SK-N-SH treated with all-trans-retinoic acid at 6 μM for 48 hours (cell line): Measurements from ENCODE around the gene RABGAP1.

Experiments
- ATAC-seq: fragments of 200-7000 bp; cut with Tn5 transposase; 3 replicates; pipeline ENCODE4 v1.9.1; 2020; ENCODE audit warnings: mild to moderate bottlenecking, moderate library complexity
- ARNTL ChIP-seq: fragments of 450-650 bp; formaldehyde crosslinking; IDR thresholded peaks from 2 replicates; pipeline ENCODE4 v1.5.0; 2020; ENCODE audit warnings: low read depth, mild to moderate bottlenecking, moderate library complexity, borderline replicate concordance
- BACH2 ChIP-seq: fragments of 250-450 bp; sonication (Bioruptor Pico); IDR thresholded peaks from 2 replicates; pipeline ENCODE4 v1.9.0; 2021; ENCODE audit warnings: mild to moderate bottlenecking, borderline replicate concordance
- CSDC2 ChIP-seq: fragments of 250-450 bp; sonication (Bioruptor Pico); IDR thresholded peaks from 2 replicates; pipeline ENCODE4 v1.5.0; 2020; ENCODE audit warnings: mild to moderate bottlenecking, moderate library complexity
- GLIS3 ChIP-seq: fragments of 250-450 bp; sonication (Bioruptor Pico); IDR thresholded peaks from 2 replicates; pipeline ENCODE4 v1.5.0; 2020; ENCODE audit warnings: mild to moderate bottlenecking, moderate library complexity
- ISL1 ChIP-seq: fragments of 250-450 bp; sonication (Bioruptor Pico); IDR thresholded peaks from 2 replicates; pipeline ENCODE4 v2.1.2; 2022; ENCODE audit warnings: mild to moderate bottlenecking, moderate library complexity
- OSR1 ChIP-seq: fragments of 250-450 bp; sonication (Bioruptor Pico); IDR thresholded peaks from 2 replicates; pipeline ENCODE4 v1.8.0; 2022; ENCODE audit warnings: moderate library complexity, mild to moderate bottlenecking, inconsistent platforms
- PPARA ChIP-seq: fragments of 250-450 bp; sonication (Bioruptor Pico); IDR thresholded peaks from 2 replicates; pipeline ENCODE4 v1.5.0; 2020; ENCODE audit warnings: mild to moderate bottlenecking, borderline replicate concordance
- SNAI2 ChIP-seq: fragments of 250-450 bp; sonication (Bioruptor Pico); IDR thresholded peaks from 2 replicates; pipeline ENCODE4 v1.5.0; 2020; ENCODE audit warnings: mild to moderate bottlenecking, moderate library complexity
- TCF4 ChIP-seq: fragments of 250-450 bp; sonication (Bioruptor Pico); IDR thresholded peaks from 2 replicates; pipeline ENCODE4 v1.8.0; 2021; ENCODE audit warnings: mild to moderate bottlenecking, moderate library complexity, borderline replicate concordance
- TOX ChIP-seq: fragments of 250-450 bp; sonication (Bioruptor Pico); IDR thresholded peaks from 2 replicates; pipeline ENCODE4 v1.8.0; 2021; ENCODE audit warnings: mild to moderate bottlenecking, moderate library complexity, borderline replicate concordance
- ZC3H10 ChIP-seq: fragments of 250-450 bp; sonication (Bioruptor Pico); IDR thresholded peaks from 2 replicates; pipeline ENCODE4 v1.5.1; 2021; ENCODE audit warnings: mild to moderate bottlenecking, moderate library complexity
- ZFP3 ChIP-seq: fragments of 250-450 bp; sonication (Bioruptor Pico); IDR thresholded peaks from 2 replicates; pipeline ENCODE4 v1.5.0; 2020; ENCODE audit warnings: mild to moderate bottlenecking, moderate library complexity
- ZFP30 ChIP-seq: fragments of 450-650 bp; formaldehyde crosslinking; IDR thresholded peaks from 2 replicates; pipeline ENCODE4 v1.5.0; 2022; ENCODE audit warnings: mild to moderate bottlenecking, moderate library complexity
- ZNF565 ChIP-seq: fragments of 450-650 bp; formaldehyde crosslinking; conservative IDR thresholded peaks from 2 replicates; pipeline ENCODE4 v1.5.0; 2020; ENCODE audit warnings: low read depth, mild to moderate bottlenecking, moderate library complexity
- ZNF70 ChIP-seq: fragments of 450-650 bp; formaldehyde crosslinking; IDR thresholded peaks from 2 replicates; pipeline ENCODE4 v1.5.0; 2020; ENCODE audit warnings: mild to moderate bottlenecking, moderate library complexity
- ZNF8 ChIP-seq: fragments of 450-650 bp; formaldehyde crosslinking; IDR thresholded peaks from 2 replicates; pipeline ENCODE4 v1.5.0; 2020; ENCODE audit warnings: mild to moderate bottlenecking, moderate library complexity
- TF ChIP-seq, protein P1 (sequence below): fragments of 250-450 bp; sonication (Bioruptor Pico); IDR thresholded peaks from 2 replicates; pipeline ENCODE4 v1.5.1; 2020; ENCODE audit warnings: low read depth, mild to moderate bottlenecking, moderate library complexity
- TF ChIP-seq, protein P2 (sequence below): fragments of 250-450 bp; sonication (Bioruptor Pico); IDR thresholded peaks from 2 replicates; pipeline ENCODE4 v1.8.0; 2020; ENCODE audit warnings: mild to moderate bottlenecking, moderate library complexity, borderline replicate concordance
- TF ChIP-seq, protein P3 (sequence below): fragments of 250-450 bp; sonication (Bioruptor Pico); IDR thresholded peaks from 2 replicates; pipeline ENCODE4 v1.8.0; 2021; ENCODE audit warnings: low read depth, mild to moderate bottlenecking, moderate library complexity, borderline replicate concordance
- TF ChIP-seq, protein P4 (sequence below): fragments of 250-450 bp; sonication (Bioruptor Pico); IDR thresholded peaks from 2 replicates; pipeline ENCODE4 v1.5.0; 2020; ENCODE audit warnings: mild to moderate bottlenecking, moderate library complexity
- TF ChIP-seq, protein P5 (sequence below): fragments of 250-450 bp; sonication (Bioruptor Pico); IDR thresholded peaks from 2 replicates; pipeline ENCODE4 v1.5.1; 2021; ENCODE audit warnings: mild to moderate bottlenecking, moderate library complexity

Gene RABGAP1

DNA sequence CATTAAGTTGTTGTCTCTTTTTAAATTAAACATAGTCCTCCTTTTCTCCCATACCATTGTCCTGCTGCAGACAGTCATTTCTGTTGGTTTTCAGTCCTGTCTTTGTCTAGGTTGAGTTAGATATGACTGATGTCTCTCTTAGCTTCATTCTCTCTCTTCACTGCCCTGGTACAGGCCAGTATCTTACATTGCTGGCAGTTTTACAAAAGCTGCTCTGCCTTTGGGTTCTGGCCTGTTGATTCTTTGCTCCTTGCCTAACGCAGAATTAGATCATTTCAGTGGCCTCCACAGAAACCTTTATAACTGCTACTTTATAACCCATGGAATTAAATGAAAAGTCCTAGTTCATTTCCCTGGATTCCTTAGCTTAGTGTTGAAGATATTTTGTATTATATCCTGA is 126.3 kb downstream of the RABGAP1 start:
- ATAC-seq = no peak
- TF ChIP-seq ISL1 (CRISPR knock-in tag) = peak; percentile 34
- no peak for TF ChIP-seq GLIS3 (CRISPR knock-in tag)
- TF ChIP-seq, all 23 proteins: peak for 1

DNA sequence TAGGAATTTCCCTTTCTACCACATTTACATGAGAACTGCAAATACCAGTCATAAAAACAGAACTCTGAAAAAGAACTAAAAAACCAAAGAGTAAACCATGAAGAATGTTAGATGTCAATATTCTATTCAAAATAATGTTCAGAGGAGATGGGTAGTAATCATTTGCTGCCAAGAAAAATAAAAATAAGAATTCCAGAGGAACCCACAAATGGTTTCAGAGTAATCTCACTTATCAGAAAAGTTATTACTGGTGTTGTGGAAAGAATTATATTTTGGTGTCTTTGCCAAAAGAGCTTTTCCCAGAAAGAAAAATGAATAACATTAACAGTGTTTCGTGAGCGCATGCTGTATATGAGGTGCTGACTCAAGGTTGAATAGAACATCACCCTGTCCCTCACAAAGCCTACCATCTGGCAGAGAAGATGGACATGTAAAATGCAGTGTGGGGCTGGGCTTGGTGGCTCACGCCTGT is 128.2 kb downstream of the RABGAP1 start:
- peak; percentile 96 for ATAC-seq
- TF ChIP-seq, protein P1, sequence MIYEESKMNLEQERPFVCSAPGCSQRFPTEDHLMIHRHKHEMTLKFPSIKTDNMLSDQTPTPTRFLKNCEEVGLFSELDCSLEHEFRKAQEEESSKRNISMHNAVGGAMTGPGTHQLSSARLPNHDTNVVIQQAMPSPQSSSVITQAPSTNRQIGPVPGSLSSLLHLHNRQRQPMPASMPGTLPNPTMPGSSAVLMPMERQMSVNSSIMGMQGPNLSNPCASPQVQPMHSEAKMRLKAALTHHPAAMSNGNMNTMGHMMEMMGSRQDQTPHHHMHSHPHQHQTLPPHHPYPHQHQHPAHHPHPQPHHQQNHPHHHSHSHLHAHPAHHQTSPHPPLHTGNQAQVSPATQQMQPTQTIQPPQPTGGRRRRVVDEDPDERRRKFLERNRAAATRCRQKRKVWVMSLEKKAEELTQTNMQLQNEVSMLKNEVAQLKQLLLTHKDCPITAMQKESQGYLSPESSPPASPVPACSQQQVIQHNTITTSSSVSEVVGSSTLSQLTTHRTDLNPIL (CRISPR knock-in tag) = peak; percentile 85
- TF ChIP-seq, protein P2, sequence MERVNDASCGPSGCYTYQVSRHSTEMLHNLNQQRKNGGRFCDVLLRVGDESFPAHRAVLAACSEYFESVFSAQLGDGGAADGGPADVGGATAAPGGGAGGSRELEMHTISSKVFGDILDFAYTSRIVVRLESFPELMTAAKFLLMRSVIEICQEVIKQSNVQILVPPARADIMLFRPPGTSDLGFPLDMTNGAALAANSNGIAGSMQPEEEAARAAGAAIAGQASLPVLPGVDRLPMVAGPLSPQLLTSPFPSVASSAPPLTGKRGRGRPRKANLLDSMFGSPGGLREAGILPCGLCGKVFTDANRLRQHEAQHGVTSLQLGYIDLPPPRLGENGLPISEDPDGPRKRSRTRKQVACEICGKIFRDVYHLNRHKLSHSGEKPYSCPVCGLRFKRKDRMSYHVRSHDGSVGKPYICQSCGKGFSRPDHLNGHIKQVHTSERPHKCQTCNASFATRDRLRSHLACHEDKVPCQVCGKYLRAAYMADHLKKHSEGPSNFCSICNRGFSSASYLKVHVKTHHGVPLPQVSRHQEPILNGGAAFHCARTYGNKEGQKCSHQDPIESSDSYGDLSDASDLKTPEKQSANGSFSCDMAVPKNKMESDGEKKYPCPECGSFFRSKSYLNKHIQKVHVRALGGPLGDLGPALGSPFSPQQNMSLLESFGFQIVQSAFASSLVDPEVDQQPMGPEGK = peak; percentile 66; the same call in 1 of the 2 replicates
- TF ChIP-seq ISL1 (CRISPR knock-in tag) = peak; percentile 100
- TF ChIP-seq, protein P3, sequence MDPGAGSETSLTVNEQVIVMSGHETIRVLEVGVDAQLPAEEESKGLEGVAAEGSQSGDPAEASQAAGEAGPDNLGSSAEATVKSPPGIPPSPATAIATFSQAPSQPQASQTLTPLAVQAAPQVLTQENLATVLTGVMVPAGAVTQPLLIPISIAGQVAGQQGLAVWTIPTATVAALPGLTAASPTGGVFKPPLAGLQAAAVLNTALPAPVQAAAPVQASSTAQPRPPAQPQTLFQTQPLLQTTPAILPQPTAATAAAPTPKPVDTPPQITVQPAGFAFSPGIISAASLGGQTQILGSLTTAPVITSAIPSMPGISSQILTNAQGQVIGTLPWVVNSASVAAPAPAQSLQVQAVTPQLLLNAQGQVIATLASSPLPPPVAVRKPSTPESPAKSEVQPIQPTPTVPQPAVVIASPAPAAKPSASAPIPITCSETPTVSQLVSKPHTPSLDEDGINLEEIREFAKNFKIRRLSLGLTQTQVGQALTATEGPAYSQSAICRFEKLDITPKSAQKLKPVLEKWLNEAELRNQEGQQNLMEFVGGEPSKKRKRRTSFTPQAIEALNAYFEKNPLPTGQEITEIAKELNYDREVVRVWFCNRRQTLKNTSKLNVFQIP = peak; percentile 93
- no peak for TF ChIP-seq GLIS3 (CRISPR knock-in tag)
- peak; percentile 88; the same call in 1 of the 2 replicates for TF ChIP-seq ZC3H10 (CRISPR knock-in tag)
- TF ChIP-seq ZNF565 = no peak
- peak; percentile 97 for TF ChIP-seq TOX (CRISPR knock-in tag)

DNA sequence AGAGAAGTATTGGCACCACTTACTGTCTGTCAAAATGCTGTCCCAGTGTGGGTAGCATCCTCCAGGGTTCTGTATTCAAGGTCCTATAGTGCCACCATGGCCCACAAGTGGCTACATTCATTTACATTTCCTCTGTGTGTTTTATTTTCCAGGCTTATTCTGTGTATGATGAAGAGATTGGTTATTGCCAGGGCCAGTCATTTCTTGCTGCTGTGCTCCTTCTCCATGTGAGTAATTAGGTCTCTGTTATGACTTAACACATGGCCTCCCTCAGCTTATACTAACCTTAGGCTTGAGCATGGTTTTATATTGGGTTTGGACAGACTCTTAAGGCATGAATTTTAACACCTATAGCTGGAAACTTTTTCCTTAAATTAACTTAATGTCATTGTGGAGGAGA is 129.4 kb downstream of the RABGAP1 start:
- ATAC-seq = no peak
- TF ChIP-seq ZNF70 (no peak), ZFP30 (no peak), ZNF8 (CRISPR knock-in tag) (no peak), ISL1 (CRISPR knock-in tag) (no peak), BACH2 (CRISPR knock-in tag) (no peak)

DNA sequence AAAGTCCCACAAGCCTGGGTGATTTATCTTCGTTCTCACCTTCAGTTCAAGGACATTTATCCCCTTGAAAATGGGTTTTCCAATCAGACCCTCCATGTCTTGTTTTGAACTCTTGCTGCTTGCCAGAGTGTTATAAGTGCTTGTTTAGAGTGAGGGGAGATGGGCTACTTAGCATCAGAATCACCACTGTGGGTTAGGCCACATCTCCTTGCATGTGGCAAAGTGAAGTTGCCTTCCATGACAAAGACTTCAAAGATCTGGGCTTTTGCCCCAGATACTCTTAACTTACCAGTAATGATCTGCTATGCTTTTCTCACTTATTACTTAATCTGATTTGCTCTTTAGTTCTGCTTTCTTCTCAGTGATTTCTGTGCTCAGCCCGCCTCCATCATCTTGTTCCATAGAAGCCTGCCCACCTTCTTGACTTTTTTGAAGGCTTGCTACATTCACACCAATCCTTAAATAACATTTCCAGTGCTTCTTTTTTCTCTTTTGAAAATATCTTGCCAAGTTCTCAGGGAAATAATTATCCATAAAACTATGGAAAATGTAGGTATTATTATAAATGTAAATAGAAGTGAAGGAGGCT is 131.7 kb downstream of the RABGAP1 start:
- no peak for ATAC-seq

More for the DNA sequence above, 131.7 kb downstream of the RABGAP1 start:
- TF ChIP-seq, protein P3 = no peak
- TF ChIP-seq SNAI2 (CRISPR knock-in tag) = no peak
- TF ChIP-seq TCF4 (CRISPR knock-in tag) = no peak
- TF ChIP-seq ZNF8 (CRISPR knock-in tag) = no peak
- no peak for TF ChIP-seq OSR1
- TF ChIP-seq, protein P2 = no peak
- TF ChIP-seq ZFP3 (CRISPR knock-in tag) = no peak
- TF ChIP-seq ISL1 (CRISPR knock-in tag) = no peak
- no peak for TF ChIP-seq ZNF70
- no peak for TF ChIP-seq ZC3H10 (CRISPR knock-in tag)
- TF ChIP-seq PPARA = no peak
- no peak for TF ChIP-seq CSDC2
- no peak for TF ChIP-seq ARNTL (CRISPR knock-in tag)
- TF ChIP-seq ZFP30 = no peak
- TF ChIP-seq, protein P4, sequence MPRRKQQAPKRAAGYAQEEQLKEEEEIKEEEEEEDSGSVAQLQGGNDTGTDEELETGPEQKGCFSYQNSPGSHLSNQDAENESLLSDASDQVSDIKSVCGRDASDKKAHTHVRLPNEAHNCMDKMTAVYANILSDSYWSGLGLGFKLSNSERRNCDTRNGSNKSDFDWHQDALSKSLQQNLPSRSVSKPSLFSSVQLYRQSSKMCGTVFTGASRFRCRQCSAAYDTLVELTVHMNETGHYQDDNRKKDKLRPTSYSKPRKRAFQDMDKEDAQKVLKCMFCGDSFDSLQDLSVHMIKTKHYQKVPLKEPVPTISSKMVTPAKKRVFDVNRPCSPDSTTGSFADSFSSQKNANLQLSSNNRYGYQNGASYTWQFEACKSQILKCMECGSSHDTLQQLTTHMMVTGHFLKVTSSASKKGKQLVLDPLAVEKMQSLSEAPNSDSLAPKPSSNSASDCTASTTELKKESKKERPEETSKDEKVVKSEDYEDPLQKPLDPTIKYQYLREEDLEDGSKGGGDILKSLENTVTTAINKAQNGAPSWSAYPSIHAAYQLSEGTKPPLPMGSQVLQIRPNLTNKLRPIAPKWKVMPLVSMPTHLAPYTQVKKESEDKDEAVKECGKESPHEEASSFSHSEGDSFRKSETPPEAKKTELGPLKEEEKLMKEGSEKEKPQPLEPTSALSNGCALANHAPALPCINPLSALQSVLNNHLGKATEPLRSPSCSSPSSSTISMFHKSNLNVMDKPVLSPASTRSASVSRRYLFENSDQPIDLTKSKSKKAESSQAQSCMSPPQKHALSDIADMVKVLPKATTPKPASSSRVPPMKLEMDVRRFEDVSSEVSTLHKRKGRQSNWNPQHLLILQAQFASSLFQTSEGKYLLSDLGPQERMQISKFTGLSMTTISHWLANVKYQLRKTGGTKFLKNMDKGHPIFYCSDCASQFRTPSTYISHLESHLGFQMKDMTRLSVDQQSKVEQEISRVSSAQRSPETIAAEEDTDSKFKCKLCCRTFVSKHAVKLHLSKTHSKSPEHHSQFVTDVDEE = no peak
- no peak for TF ChIP-seq ZNF565
- TF ChIP-seq, protein P1 (CRISPR knock-in tag) = no peak
- TF ChIP-seq, protein P5, sequence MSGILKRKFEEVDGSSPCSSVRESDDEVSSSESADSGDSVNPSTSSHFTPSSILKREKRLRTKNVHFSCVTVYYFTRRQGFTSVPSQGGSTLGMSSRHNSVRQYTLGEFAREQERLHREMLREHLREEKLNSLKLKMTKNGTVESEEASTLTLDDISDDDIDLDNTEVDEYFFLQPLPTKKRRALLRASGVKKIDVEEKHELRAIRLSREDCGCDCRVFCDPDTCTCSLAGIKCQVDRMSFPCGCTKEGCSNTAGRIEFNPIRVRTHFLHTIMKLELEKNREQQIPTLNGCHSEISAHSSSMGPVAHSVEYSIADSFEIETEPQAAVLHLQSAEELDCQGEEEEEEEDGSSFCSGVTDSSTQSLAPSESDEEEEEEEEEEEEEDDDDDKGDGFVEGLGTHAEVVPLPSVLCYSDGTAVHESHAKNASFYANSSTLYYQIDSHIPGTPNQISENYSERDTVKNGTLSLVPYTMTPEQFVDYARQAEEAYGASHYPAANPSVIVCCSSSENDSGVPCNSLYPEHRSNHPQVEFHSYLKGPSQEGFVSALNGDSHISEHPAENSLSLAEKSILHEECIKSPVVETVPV = no peak
